Measurements from ENCODE around the gene ZNRF3.
"Not testable (repeated sequence)": the region's sequence is repeated elsewhere in the genome, so short reads cannot be mapped to it uniquely, and the experiment has no call there.

ZNRF3 gene

GRCh38 chr22:28841111-28841510 is 42.3 kb upstream of the ZNRF3 start:
- Histone ChIP-seq H3K27ac (replicated peaks; ENCODE audit: low read length) (no peak overlapping the region), H3K9me3 (replicated peaks in 1 of 2; ENCODE audit: control insufficient read depth in 2 of 2, insufficient read depth in 1 of 2, low read depth in 1 of 2, low read length in 2 of 2) (peaks cover under 1 to 1% of the 10 kb centered on the region in 2 donors), H3K4ac (ENCODE audit: low read length) (no peak overlapping the region), H3K4me2 (ENCODE audit: insufficient read depth, low read length, poor library complexity, severe bottlenecking) (no peak overlapping the region), H2AFZ (ENCODE audit: low read length) (no peak overlapping the region), H4K8ac (ENCODE audit: low read depth, low read length) (no peak overlapping the region), H3K9ac (ENCODE audit: low read depth, low read length, poor library complexity) (no peak overlapping the region), H3K14ac (ENCODE audit: low read length) (no peak overlapping the region), H4K91ac (ENCODE audit: low read depth, low read length, poor library complexity) (no peak overlapping the region), H3K27me3 (ENCODE audit: control insufficient read depth in 3 of 3, insufficient read depth in 3 of 3, low read depth in 1 of 3, low read length in 3 of 3) (no peaks in the 10 kb centered on the region), H2BK12ac (ENCODE audit: low read length) (no peak overlapping the region), H2BK15ac (ENCODE audit: low read length) (no peak overlapping the region), H3K4me3 (ENCODE audit: low read length in 2 of 2) (no peak overlapping the region), H3K18ac (ENCODE audit: low read length) (no peak overlapping the region), H2BK120ac (ENCODE audit: low read depth, low read length) (no peak overlapping the region), H3K79me1 (ENCODE audit: low read depth, low read length) (no peaks in the 10 kb centered on the region), H3K23ac (ENCODE audit: low read depth, low read length, poor library complexity) (no peak overlapping the region), H3K4me1 (ENCODE audit: control insufficient read depth in 2 of 2, insufficient read depth in 1 of 2, low read depth in 1 of 2, low read length in 2 of 2) (peaks cover 0 to 5% of the 10 kb centered on the region in 2 donors), H2BK5ac (ENCODE audit: low read length) (no peak overlapping the region), H3K36me3 (replicated peaks in 1 of 2; ENCODE audit: control insufficient read depth in 2 of 2, insufficient read depth in 2 of 2, low read length in 2 of 2) (peaks cover 0 to under 1% of the 10 kb centered on the region in 2 donors), H2AK5ac (ENCODE audit: low read depth, low read length) (no peak overlapping the region)
- no CpG with 5 or more reads among the region's 5 CpGs for WGBS, 2 donors (ENCODE audit: extremely low coverage in 2 of 2, insufficient read length in 2 of 2, insufficient replicate concordance in 1 of 2)
- no peak for DNase-seq (ENCODE audit: low spot score)

- Histone ChIP-seq H3K14ac (ENCODE audit: low read length) (no peak overlapping the region), H3K36me3 (replicated peaks in 1 of 2; ENCODE audit: control insufficient read depth in 2 of 2, insufficient read depth in 2 of 2, low read length in 2 of 2) (peaks cover 0 to 1% of the 10 kb centered on the region in 2 donors), H3K27me3 (ENCODE audit: control insufficient read depth in 3 of 3, insufficient read depth in 3 of 3, low read depth in 1 of 3, low read length in 3 of 3) (no peaks in the 10 kb centered on the region), H3K4me2 (ENCODE audit: insufficient read depth, low read length, poor library complexity, severe bottlenecking) (no peak overlapping the region), H2BK5ac (ENCODE audit: low read length) (no peak overlapping the region), H3K9me3 (replicated peaks in 1 of 2; ENCODE audit: control insufficient read depth in 2 of 2, insufficient read depth in 1 of 2, low read depth in 1 of 2, low read length in 2 of 2) (peaks cover 2 to 7% of the 10 kb centered on the region in 2 donors), H3K23ac (ENCODE audit: low read depth, low read length, poor library complexity) (no peak overlapping the region), H2BK120ac (ENCODE audit: low read depth, low read length) (no peak overlapping the region), H2BK12ac (ENCODE audit: low read length) (no peak overlapping the region), H2AFZ (ENCODE audit: low read length) (no peak overlapping the region), H4K8ac (ENCODE audit: low read depth, low read length) (no peak overlapping the region), H3K9ac (ENCODE audit: low read depth, low read length, poor library complexity) (no peak overlapping the region), H2BK15ac (ENCODE audit: low read length) (no peak overlapping the region), H3K4me1 (ENCODE audit: control insufficient read depth in 2 of 2, insufficient read depth in 1 of 2, low read depth in 1 of 2, low read length in 2 of 2) (no peaks in the 10 kb centered on the region), H3K18ac (ENCODE audit: low read length) (no peak overlapping the region), H2AK5ac (ENCODE audit: low read depth, low read length) (no peak overlapping the region), H3K4ac (ENCODE audit: low read length) (no peak overlapping the region), H4K91ac (ENCODE audit: low read depth, low read length, poor library complexity) (no peak overlapping the region), H3K27ac (replicated peaks; ENCODE audit: low read length) (no peak overlapping the region), H3K79me1 (ENCODE audit: low read depth, low read length) (no peaks in the 10 kb centered on the region), H3K4me3 (ENCODE audit: low read length in 2 of 2) (no peak overlapping the region)
- DNase-seq (ENCODE audit: low spot score): no peak
- WGBS, 2 donors (ENCODE audit: extremely low coverage in 2 of 2, insufficient read length in 2 of 2, insufficient replicate concordance in 1 of 2): no CpG with 5 or more reads among the region's 2 CpGs
Measured at GRCh38 chr22:28843633-28844032, 39.7 kb upstream of the ZNRF3 start.

- not testable (repeated sequence) for H4K8ac ChIP-seq (ENCODE audit: low read depth, low read length); H2AK5ac ChIP-seq (ENCODE audit: low read depth, low read length); H3K79me1 ChIP-seq (ENCODE audit: low read depth, low read length); H3K9me3 ChIP-seq (replicated peaks in 1 of 2; ENCODE audit: control insufficient read depth in 2 of 2, insufficient read depth in 1 of 2, low read depth in 1 of 2, low read length in 2 of 2); H3K4me3 ChIP-seq (ENCODE audit: low read length in 2 of 2); H2BK12ac ChIP-seq (ENCODE audit: low read length); H3K27ac ChIP-seq (replicated peaks; ENCODE audit: low read length); H2BK15ac ChIP-seq (ENCODE audit: low read length); H3K9ac ChIP-seq (ENCODE audit: low read depth, low read length, poor library complexity); H3K36me3 ChIP-seq (replicated peaks in 1 of 2; ENCODE audit: control insufficient read depth in 2 of 2, insufficient read depth in 2 of 2, low read length in 2 of 2); H3K4me2 ChIP-seq (ENCODE audit: insufficient read depth, low read length, poor library complexity, severe bottlenecking); H2AFZ ChIP-seq (ENCODE audit: low read length); H3K18ac ChIP-seq (ENCODE audit: low read length); DNase-seq (ENCODE audit: low spot score); H3K14ac ChIP-seq (ENCODE audit: low read length); H3K4ac ChIP-seq (ENCODE audit: low read length); H4K91ac ChIP-seq (ENCODE audit: low read depth, low read length, poor library complexity); H3K27me3 ChIP-seq (ENCODE audit: control insufficient read depth in 3 of 3, insufficient read depth in 3 of 3, low read depth in 1 of 3, low read length in 3 of 3); H2BK5ac ChIP-seq (ENCODE audit: low read length); H3K23ac ChIP-seq (ENCODE audit: low read depth, low read length, poor library complexity); H2BK120ac ChIP-seq (ENCODE audit: low read depth, low read length); H3K4me1 ChIP-seq (ENCODE audit: control insufficient read depth in 2 of 2, insufficient read depth in 1 of 2, low read depth in 1 of 2, low read length in 2 of 2)
- no CpG with 5 or more reads among the region's 2 CpGs for WGBS, 2 donors (ENCODE audit: extremely low coverage in 2 of 2, insufficient read length in 2 of 2, insufficient replicate concordance in 1 of 2)
Measured at GRCh38 chr22:28844277-28844676, 39.1 kb upstream of the ZNRF3 start.

GRCh38 chr22:28846994-28847393 is 36.4 kb upstream of the ZNRF3 start:
- Histone ChIP-seq H3K79me1 (ENCODE audit: low read depth, low read length) (no peaks in the 10 kb centered on the region), H4K91ac (ENCODE audit: low read depth, low read length, poor library complexity) (no peak overlapping the region), H3K14ac (ENCODE audit: low read length) (no peak overlapping the region), H3K18ac (ENCODE audit: low read length) (no peak overlapping the region), H2BK12ac (ENCODE audit: low read length) (no peak overlapping the region), H2BK120ac (ENCODE audit: low read depth, low read length) (no peak overlapping the region), H3K4ac (ENCODE audit: low read length) (no peak overlapping the region), H3K27me3 (ENCODE audit: control insufficient read depth in 3 of 3, insufficient read depth in 3 of 3, low read depth in 1 of 3, low read length in 3 of 3) (no peaks in the 10 kb centered on the region), H2BK5ac (ENCODE audit: low read length) (no peak overlapping the region), H2BK15ac (ENCODE audit: low read length) (no peak overlapping the region), H2AK5ac (ENCODE audit: low read depth, low read length) (no peak overlapping the region), H2AFZ (ENCODE audit: low read length) (no peak overlapping the region), H3K9ac (ENCODE audit: low read depth, low read length, poor library complexity) (no peak overlapping the region), H3K23ac (ENCODE audit: low read depth, low read length, poor library complexity) (no peak overlapping the region), H3K4me3 (ENCODE audit: low read length in 2 of 2) (no peak overlapping the region), H3K27ac (replicated peaks; ENCODE audit: low read length) (no peak overlapping the region), H3K9me3 (replicated peaks in 1 of 2; ENCODE audit: control insufficient read depth in 2 of 2, insufficient read depth in 1 of 2, low read depth in 1 of 2, low read length in 2 of 2) (peaks cover 2 to 7% of the 10 kb centered on the region in 2 donors), H3K4me1 (ENCODE audit: control insufficient read depth in 2 of 2, insufficient read depth in 1 of 2, low read depth in 1 of 2, low read length in 2 of 2) (no peaks in the 10 kb centered on the region), H4K8ac (ENCODE audit: low read depth, low read length) (no peak overlapping the region), H3K36me3 (replicated peaks in 1 of 2; ENCODE audit: control insufficient read depth in 2 of 2, insufficient read depth in 2 of 2, low read length in 2 of 2) (peaks cover 0 to 1% of the 10 kb centered on the region in 2 donors), H3K4me2 (ENCODE audit: insufficient read depth, low read length, poor library complexity, severe bottlenecking) (no peak overlapping the region)
- DNase-seq (ENCODE audit: low spot score): no peak
- no CpG with 5 or more reads among the region's 2 CpGs for WGBS, 2 donors (ENCODE audit: extremely low coverage in 2 of 2, insufficient read length in 2 of 2, insufficient replicate concordance in 1 of 2)
